ENCODE data around the gene SRD5A1.

SRD5A1 gene

DNA sequence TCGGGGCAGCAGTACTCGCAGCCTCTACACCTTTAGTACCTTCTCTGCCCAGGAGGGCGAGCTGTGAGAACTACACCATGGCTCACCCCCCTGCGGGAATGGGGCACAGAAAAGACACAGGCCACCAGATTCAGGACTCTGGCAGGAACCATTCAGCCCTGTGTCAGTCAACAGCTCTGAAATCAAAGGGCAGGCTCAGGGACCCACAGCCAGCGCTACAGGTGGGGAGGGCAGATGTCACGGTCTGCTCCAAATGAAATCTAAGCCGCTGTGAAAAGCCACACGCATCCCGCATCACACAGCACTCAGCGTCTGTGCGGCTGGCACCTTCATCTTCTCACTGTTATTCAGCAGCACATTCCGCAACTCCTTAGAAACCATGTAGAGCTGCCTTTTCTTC is 28.3 kb upstream of the SRD5A1 start:
- Histone ChIP-seq H3K4me1 (ENCODE audit: control insufficient read depth, low read depth, low read length) (no peaks in the 10 kb centered on the region), H3K9me3 (ENCODE audit: control insufficient read depth, low read depth, low read length) (no peaks in the 10 kb centered on the region), H3K9ac (ENCODE audit: low read length) (no peak overlapping the region), H3K36me3 (ENCODE audit: control insufficient read depth, low read depth, low read length) (peaks cover 98% of the 10 kb centered on the region), H3K27me3 (ENCODE audit: control insufficient read depth, insufficient read depth, low read length) (no peaks in the 10 kb centered on the region), H3K4me3 (ENCODE audit: low read length) (no peak overlapping the region), H3K27ac (ENCODE audit: low read length) (no peak overlapping the region)

DNA sequence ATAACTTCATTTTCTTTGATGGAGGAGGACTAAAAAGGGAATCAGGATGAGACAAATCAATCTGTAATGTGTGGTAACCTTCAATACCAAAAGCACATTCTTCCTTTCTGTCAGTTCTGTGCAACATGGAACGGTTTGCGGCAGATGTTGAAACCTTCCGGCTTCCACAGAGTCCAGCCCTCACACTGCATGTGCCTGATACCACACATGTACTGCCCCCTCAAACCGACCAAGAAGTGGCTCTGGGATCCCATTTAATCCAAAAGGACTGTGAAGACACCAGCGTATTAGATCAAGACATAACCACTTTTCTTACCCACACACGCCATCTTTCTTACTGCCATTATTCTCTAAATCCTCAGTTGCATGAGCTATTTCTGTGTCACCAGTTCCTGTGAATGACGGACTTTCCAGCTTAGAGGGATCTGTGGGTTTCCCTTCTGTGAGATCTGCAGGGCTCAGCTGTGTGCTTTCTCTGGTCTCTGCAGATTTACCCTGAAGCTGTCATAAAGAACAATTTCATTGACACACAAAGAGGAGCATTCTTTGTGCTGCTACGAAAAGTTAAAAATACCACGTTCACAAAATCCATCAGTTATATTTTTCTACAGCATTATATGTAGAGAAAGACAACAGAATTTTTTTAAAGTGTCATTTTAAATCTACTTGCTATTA is 26.2 kb upstream of the SRD5A1 start:
- H3K36me3 ChIP-seq (ENCODE audit: control insufficient read depth, low read depth, low read length), result peaks cover 98% of the 10 kb centered on the region
- H3K27me3 ChIP-seq (ENCODE audit: control insufficient read depth, insufficient read depth, low read length), result no peaks in the 10 kb centered on the region
- no peak overlapping the region for H3K9ac ChIP-seq (ENCODE audit: low read length)
- no peaks in the 10 kb centered on the region for H3K9me3 ChIP-seq (ENCODE audit: control insufficient read depth, low read depth, low read length)
- no peak overlapping the region for H3K27ac ChIP-seq (ENCODE audit: low read length)
- no peak overlapping the region for H3K4me3 ChIP-seq (ENCODE audit: low read length)
- H3K4me1 ChIP-seq (ENCODE audit: control insufficient read depth, low read depth, low read length), result no peaks in the 10 kb centered on the region

DNA sequence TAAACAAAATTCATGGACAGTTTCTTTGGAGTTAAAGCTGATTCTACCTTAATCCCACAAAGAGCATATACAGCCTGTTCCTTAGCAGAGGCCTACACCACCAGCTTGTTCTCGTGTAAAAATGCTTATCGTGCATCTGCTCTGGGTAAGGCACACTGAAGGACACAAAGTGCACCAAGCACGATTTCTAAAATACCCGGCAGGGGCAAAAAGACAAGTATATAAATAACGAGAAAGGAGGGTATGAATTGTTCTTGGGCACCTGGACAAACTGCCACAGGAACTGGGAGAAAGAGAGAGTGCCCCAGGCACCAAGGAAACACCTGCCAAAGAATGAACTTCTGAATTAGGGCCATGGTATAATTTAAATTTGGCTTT is 25.7 kb upstream of the SRD5A1 start:
- no peaks in the 10 kb centered on the region for H3K4me1 ChIP-seq (ENCODE audit: control insufficient read depth, low read depth, low read length)
- peaks cover 98% of the 10 kb centered on the region for H3K36me3 ChIP-seq (ENCODE audit: control insufficient read depth, low read depth, low read length)
- H3K27me3 ChIP-seq (ENCODE audit: control insufficient read depth, insufficient read depth, low read length), result no peaks in the 10 kb centered on the region
- no peak overlapping the region for H3K9ac ChIP-seq (ENCODE audit: low read length)
- H3K9me3 ChIP-seq (ENCODE audit: control insufficient read depth, low read depth, low read length), result no peaks in the 10 kb centered on the region
- H3K4me3 ChIP-seq (ENCODE audit: low read length), result no peak overlapping the region
- no peak overlapping the region for H3K27ac ChIP-seq (ENCODE audit: low read length)

DNA sequence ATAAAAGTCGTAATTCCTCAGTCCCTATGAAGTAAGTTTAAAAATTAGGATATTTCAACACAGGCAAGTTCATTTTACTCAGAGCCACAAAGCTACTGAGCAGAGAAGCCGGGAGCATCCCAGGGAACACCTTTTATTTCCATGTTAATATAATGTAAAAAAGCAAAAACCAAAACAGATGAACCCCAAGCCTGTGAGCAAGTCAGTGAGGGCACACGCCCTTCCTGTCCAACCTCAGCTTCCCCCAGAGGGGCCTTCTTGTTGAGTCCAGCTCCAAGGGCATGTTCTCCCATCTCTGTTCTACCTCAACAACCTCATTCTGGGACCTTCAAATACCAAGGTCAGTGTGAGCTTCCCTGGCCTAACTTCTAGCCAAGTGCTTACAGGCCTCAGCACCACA is 25.2 kb upstream of the SRD5A1 start:
- Histone ChIP-seq H3K9ac (ENCODE audit: low read length) (no peak overlapping the region), H3K4me3 (ENCODE audit: low read length) (no peak overlapping the region), H3K36me3 (ENCODE audit: control insufficient read depth, low read depth, low read length) (peaks cover 98% of the 10 kb centered on the region), H3K9me3 (ENCODE audit: control insufficient read depth, low read depth, low read length) (no peaks in the 10 kb centered on the region), H3K27ac (ENCODE audit: low read length) (no peak overlapping the region), H3K4me1 (ENCODE audit: control insufficient read depth, low read depth, low read length) (no peaks in the 10 kb centered on the region), H3K27me3 (ENCODE audit: control insufficient read depth, insufficient read depth, low read length) (no peaks in the 10 kb centered on the region)

DNA sequence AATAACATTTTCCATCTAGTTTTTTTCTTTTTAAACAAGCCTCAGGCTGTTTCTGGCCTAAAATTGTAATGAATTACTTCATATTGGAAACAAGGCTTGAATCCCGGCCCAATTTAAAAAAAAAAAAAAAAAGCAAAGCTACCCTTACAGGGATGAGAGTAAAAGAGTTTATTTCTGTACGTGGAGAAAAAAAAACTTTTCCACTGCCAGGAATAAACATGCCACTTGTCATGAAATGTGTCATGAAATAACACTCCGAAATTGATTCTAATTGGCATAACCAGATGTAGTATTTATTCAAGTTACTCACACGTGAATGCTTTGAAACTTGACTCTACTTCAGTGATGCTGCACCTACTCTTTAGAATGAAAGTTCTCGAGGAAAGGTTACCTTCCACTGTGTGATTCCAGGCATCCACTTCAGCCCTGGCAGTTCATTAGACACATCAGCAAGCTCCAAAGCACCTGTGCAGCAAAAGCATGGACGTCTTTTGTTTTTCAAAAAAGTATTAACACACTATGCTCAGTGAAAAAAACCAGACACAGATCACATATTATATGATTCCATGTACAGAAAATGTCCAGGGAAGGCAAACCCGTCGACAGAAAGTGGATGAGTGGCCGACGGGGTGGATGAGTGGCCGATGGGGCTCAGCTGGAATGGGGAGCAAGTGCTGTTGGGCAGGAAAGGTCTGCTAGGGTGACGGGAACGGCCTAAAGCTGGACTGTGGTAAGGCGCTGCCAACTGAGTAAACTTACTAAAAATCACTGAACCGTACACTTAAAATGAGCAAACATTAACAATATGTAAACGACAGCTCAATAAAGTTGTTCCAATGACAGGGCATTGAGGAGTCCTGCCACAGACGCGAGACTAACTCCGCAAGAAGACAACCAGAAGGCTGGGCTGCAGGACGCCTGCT is 21.6 kb upstream of the SRD5A1 start:
- Histone ChIP-seq H3K9me3 (ENCODE audit: control insufficient read depth, low read depth, low read length) (no peaks in the 10 kb centered on the region), H3K4me1 (ENCODE audit: control insufficient read depth, low read depth, low read length) (no peaks in the 10 kb centered on the region)

DNA sequence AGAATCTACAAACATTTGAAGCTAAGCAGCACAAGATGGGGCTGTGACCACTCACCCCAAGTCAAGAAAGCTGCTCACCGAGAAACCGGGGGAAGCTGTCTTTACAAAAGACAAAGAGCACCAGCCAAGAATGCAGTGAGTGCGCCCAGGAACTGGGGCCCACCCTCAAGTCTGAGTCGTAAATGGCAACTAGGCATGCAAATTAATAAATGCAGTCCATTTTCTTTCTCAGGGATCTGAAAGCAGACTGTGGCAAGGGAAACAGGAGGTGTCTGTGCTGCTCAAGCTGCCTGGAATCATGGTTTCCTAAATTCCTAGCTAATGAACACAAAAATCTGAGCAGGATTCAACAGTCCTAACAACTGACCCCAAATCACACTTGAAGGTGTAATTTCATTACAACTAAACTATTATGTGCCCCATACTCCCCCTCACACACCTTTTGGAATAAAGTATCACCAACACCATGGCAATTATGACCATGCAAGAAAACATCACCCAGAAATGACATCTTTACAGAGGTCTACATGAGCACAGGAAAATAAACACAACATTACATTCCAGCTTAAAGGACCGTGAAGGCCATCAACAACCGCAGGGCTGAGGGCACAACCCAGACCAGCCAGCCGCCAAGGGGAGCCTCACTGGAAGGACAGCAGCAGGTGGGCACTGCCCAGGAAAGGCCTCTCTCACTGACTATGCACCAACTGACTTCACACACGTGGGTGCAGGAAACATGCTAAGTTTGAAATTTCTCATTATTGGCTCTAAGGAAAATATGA is 18.0 kb upstream of the SRD5A1 start:
- no peaks in the 10 kb centered on the region for H3K4me1 ChIP-seq (ENCODE audit: control insufficient read depth, low read depth, low read length)
- no peak overlapping the region for H3K9ac ChIP-seq (ENCODE audit: low read length)
- no peak overlapping the region for H3K27ac ChIP-seq (ENCODE audit: low read length)
- H3K27me3 ChIP-seq (ENCODE audit: control insufficient read depth, insufficient read depth, low read length), result no peaks in the 10 kb centered on the region
- H3K9me3 ChIP-seq (ENCODE audit: control insufficient read depth, low read depth, low read length), result no peaks in the 10 kb centered on the region
- peaks cover 91% of the 10 kb centered on the region for H3K36me3 ChIP-seq (ENCODE audit: control insufficient read depth, low read depth, low read length)
- no peak overlapping the region for H3K4me3 ChIP-seq (ENCODE audit: low read length)

More for the DNA sequence above, 21.6 kb upstream of the SRD5A1 start:
- no peak overlapping the region for H3K27ac ChIP-seq (ENCODE audit: low read length)
- H3K9ac ChIP-seq (ENCODE audit: low read length), result no peak overlapping the region
- H3K36me3 ChIP-seq (ENCODE audit: control insufficient read depth, low read depth, low read length), result peaks cover 91% of the 10 kb centered on the region
- H3K4me3 ChIP-seq (ENCODE audit: low read length), result no peak overlapping the region
- H3K27me3 ChIP-seq (ENCODE audit: control insufficient read depth, insufficient read depth, low read length), result no peaks in the 10 kb centered on the region

DNA sequence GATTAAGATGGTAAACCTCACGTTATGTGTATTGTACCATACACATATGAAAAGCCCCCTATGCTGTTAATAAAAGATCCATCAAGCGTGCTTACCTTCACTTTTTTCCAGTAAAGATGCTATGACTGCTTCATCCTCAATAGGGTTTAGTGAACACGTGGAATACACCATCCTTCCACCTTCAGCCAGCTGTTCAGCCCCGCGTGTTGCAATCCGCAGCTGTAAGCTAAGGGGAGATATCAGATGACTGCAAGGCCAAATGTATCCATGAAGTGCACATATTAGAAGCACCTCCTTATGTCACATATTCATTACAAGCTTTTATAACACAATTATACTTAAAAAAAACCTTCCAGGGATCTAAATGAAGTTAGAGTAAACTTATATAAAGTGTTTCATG is 16.6 kb upstream of the SRD5A1 start:
- Histone ChIP-seq H3K4me1 (ENCODE audit: control insufficient read depth, low read depth, low read length) (no peaks in the 10 kb centered on the region), H3K9ac (ENCODE audit: low read length) (no peak overlapping the region), H3K27me3 (ENCODE audit: control insufficient read depth, insufficient read depth, low read length) (no peaks in the 10 kb centered on the region), H3K9me3 (ENCODE audit: control insufficient read depth, low read depth, low read length) (no peaks in the 10 kb centered on the region), H3K36me3 (ENCODE audit: control insufficient read depth, low read depth, low read length) (peaks cover 87% of the 10 kb centered on the region), H3K27ac (ENCODE audit: low read length) (no peak overlapping the region), H3K4me3 (ENCODE audit: low read length) (no peak overlapping the region)

DNA sequence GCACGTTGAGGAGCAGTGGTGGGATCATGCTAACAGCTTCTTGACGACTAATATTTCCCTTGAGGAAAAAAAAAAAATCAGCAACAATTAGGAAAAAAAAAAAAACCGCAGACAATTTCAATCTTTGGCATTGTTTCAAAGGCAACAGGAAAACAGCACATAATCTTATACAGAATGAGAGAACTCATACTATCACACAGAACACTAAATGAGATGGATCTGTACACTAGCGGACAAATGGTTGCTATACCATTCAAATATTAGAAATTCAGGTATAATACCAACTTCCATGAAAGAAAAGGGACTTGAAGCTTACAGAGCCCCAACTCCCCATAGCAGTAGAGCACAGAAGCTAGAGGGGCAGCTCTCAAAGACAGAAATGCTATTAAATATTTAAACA is 10.0 kb upstream of the SRD5A1 start:
- peaks cover 86% of the 10 kb centered on the region for H3K36me3 ChIP-seq (ENCODE audit: control insufficient read depth, low read depth, low read length)
- no peaks in the 10 kb centered on the region for H3K4me1 ChIP-seq (ENCODE audit: control insufficient read depth, low read depth, low read length)
- no peak overlapping the region for H3K27ac ChIP-seq (ENCODE audit: low read length)
- H3K9me3 ChIP-seq (ENCODE audit: control insufficient read depth, low read depth, low read length), result no peaks in the 10 kb centered on the region
- no peak overlapping the region for H3K9ac ChIP-seq (ENCODE audit: low read length)
- H3K4me3 ChIP-seq (ENCODE audit: low read length), result no peak overlapping the region
- no peaks in the 10 kb centered on the region for H3K27me3 ChIP-seq (ENCODE audit: control insufficient read depth, insufficient read depth, low read length)

DNA sequence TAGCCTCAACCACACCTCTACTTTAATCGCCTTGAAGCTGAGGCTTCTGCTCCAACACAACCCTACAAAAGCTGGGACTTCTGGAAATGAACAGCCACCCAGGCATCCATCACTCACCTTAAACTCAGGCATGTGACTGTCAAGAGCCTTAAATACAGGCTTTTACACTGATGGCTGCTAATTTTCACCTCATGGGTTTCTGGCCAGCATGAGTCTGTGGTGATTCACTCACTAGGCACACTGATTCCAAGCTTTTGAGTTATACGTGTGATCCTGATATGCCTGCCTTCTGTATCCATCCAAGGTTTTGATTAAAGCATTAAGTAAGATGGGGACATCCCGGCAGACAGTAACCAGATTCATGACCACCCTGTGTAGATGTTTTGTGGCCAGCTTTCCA is 9.3 kb upstream of the SRD5A1 start:
- Histone ChIP-seq H3K9me3 (ENCODE audit: control insufficient read depth, low read depth, low read length) (no peaks in the 10 kb centered on the region), H3K36me3 (ENCODE audit: control insufficient read depth, low read depth, low read length) (peaks cover 86% of the 10 kb centered on the region), H3K4me1 (ENCODE audit: control insufficient read depth, low read depth, low read length) (no peaks in the 10 kb centered on the region), H3K27ac (ENCODE audit: low read length) (no peak overlapping the region), H3K9ac (ENCODE audit: low read length) (no peak overlapping the region), H3K4me3 (ENCODE audit: low read length) (no peak overlapping the region), H3K27me3 (ENCODE audit: control insufficient read depth, insufficient read depth, low read length) (no peaks in the 10 kb centered on the region)

DNA sequence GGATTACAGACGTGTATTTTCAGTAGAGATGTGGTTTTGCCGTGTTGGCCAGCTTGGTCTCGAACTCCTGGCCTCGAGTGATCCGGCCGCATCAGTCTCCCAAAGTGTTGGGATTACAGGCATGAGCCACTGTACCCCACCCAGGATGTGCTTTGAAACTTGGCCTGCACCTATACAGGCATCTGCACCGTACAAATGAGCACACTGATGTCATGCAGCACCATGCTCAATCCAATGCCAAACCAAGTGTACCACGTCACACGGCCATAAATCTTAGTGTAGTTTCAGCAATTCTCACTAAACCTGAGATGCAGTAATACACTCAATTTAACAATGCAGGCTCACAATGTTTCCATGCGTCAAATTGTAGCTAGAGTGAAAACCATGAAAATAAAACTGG is 6.7 kb upstream of the SRD5A1 start:
- no peak overlapping the region for H3K9ac ChIP-seq (ENCODE audit: low read length)
- no peaks in the 10 kb centered on the region for H3K4me1 ChIP-seq (ENCODE audit: control insufficient read depth, low read depth, low read length)
- no peaks in the 10 kb centered on the region for H3K27me3 ChIP-seq (ENCODE audit: control insufficient read depth, insufficient read depth, low read length)
- peaks cover 88% of the 10 kb centered on the region for H3K36me3 ChIP-seq (ENCODE audit: control insufficient read depth, low read depth, low read length)
- no peaks in the 10 kb centered on the region for H3K9me3 ChIP-seq (ENCODE audit: control insufficient read depth, low read depth, low read length)
- H3K4me3 ChIP-seq (ENCODE audit: low read length), result no peak overlapping the region
- no peak overlapping the region for H3K27ac ChIP-seq (ENCODE audit: low read length)

DNA sequence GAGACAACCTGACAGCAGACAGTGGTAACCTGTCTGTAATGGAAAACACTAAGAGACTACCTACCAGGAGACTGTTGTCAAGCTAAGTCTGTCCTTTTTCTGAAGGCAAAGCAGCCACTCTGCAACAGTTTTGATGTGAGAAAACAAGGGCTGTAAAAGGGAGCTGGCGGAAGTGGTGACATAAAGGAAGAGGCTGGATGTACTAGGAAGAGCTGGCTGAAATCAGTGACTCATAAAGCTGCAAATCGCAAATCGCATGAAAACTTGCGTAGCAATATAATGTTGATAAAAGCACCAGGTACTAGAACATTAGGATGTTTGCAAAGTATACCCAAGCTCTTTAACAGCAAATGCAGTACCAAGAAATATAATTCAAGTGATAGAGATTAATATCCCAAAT is 1.8 kb upstream of the SRD5A1 start:
- Histone ChIP-seq H3K27ac (ENCODE audit: low read length) (no peak overlapping the region), H3K4me3 (ENCODE audit: low read length) (peak overlapping the region; percentile 87), H3K9ac (ENCODE audit: low read length) (no peak overlapping the region), H3K36me3 (ENCODE audit: control insufficient read depth, low read depth, low read length) (peaks cover 45% of the 10 kb centered on the region), H3K9me3 (ENCODE audit: control insufficient read depth, low read depth, low read length) (no peaks in the 10 kb centered on the region), H3K27me3 (ENCODE audit: control insufficient read depth, insufficient read depth, low read length) (no peaks in the 10 kb centered on the region), H3K4me1 (ENCODE audit: control insufficient read depth, low read depth, low read length) (no peaks in the 10 kb centered on the region)
